Loucy (cell line): ENCODE data around the gene TSHZ2.

Experiments
- H2AFZ ChIP-seq: fragments of 200-600 bp; sonication (generic); 2 replicates; pipeline ENCODE4 v1.6.0; 2016; ENCODE audit warnings: antibody characterized with exemption, mild to moderate bottlenecking, low read length, moderate library complexity
- H3F3A ChIP-seq: fragments of 200-600 bp; 2 replicates; pipeline ENCODE4 v1.6.0; 2016; ENCODE audit warnings: antibody characterized with exemption, low read depth, mild to moderate bottlenecking
- H3K27me3 ChIP-seq: fragments of 200-600 bp; sonication (generic); 2 replicates; pipeline ENCODE4 v1.6.1; 2014; ENCODE audit warnings: low read length, mild to moderate bottlenecking; ENCODE audit not compliant: insufficient read depth, poor library complexity, severe bottlenecking
- H3K36me3 ChIP-seq: fragments of 200-600 bp; sonication (generic); 2 replicates; pipeline ENCODE4 v1.6.1; 2016; ENCODE audit warnings: low read length; ENCODE audit not compliant: insufficient read depth
- H3K4me1 ChIP-seq: fragments of 200-600 bp; sonication (generic); 2 replicates; pipeline ENCODE4 v1.5.1; 2014; ENCODE audit warnings: low read length, mild to moderate bottlenecking; ENCODE audit not compliant: insufficient read depth, poor library complexity, severe bottlenecking
- H3K4me2 ChIP-seq: fragments of 200-600 bp; sonication (generic); 2 replicates; pipeline ENCODE4 v1.6.0; 2014; ENCODE audit warnings: antibody characterized with exemption, low read length, low read depth, mild to moderate bottlenecking; ENCODE audit not compliant: poor library complexity, severe bottlenecking
- H3K4me3 ChIP-seq: fragments of 200-600 bp; sonication (generic); 2 replicates; pipeline ENCODE4 v1.5.1; 2014; ENCODE audit warnings: low read length, mild to moderate bottlenecking, mixed read lengths; ENCODE audit not compliant: poor library complexity, severe bottlenecking
- H3K79me2 ChIP-seq: fragments of 200-600 bp; sonication (generic); 2 replicates; pipeline ENCODE4 v1.6.1; 2014; ENCODE audit warnings: low read length; ENCODE audit not compliant: insufficient read depth
- H3K9ac ChIP-seq: fragments of 200-600 bp; sonication (generic); 2 replicates; pipeline ENCODE4 v1.6.0; 2014; ENCODE audit warnings: mild to moderate bottlenecking, low read depth, low read length, moderate library complexity; ENCODE audit not compliant: poor library complexity, severe bottlenecking
- H3K9me2 ChIP-seq: fragments of 200-600 bp; sonication (generic); replicated peaks from 2 replicates; pipeline ENCODE4 v1.6.1; 2016; ENCODE audit warnings: low read depth, low read length, mixed read lengths
- H3K9me3 ChIP-seq: fragments of 200-600 bp; sonication (generic); 2 replicates; pipeline ENCODE4 v1.6.1; 2014; ENCODE audit warnings: mild to moderate bottlenecking, antibody characterized with exemption, low read length, low read depth; ENCODE audit not compliant: insufficient read depth
- H4K20me1 ChIP-seq: fragments of 200-600 bp; sonication (generic); 2 replicates; pipeline ENCODE4 v1.6.0; 2014; ENCODE audit warnings: antibody characterized with exemption, low read length, mild to moderate bottlenecking; ENCODE audit not compliant: insufficient read depth, poor library complexity, severe bottlenecking
- EZH2phosphoT487 ChIP-seq: fragments of 200-600 bp; IDR thresholded peaks from 2 replicates; pipeline ENCODE4 v1.6.1; 2018; ENCODE audit warnings: antibody characterized with exemption, mild to moderate bottlenecking, moderate library complexity, borderline replicate concordance
- TF ChIP-seq, protein P1 (sequence below): fragments of 200-600 bp; sonication (generic); conservative IDR thresholded peaks from 2 replicates; pipeline ENCODE4 v1.5.1; 2014; ENCODE audit warnings: mild to moderate bottlenecking, antibody characterized with exemption, low read length

The TSHZ2 gene

DNA sequence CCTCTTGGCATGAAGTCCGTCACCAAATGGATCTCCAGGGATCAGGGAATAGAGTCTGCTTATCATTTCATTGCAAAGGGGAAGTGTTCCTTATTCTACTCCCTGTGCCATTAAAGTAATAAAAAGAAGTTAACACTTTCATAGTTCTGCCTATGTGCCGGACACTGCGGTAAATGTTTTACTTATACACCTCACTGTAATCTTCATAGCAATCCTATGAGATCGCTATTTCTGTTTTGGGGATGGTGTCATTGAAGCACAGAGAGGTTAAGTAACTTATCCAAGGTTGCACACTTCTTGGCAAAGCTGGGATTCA lies 177.7 kb downstream of the TSHZ2 start:
- Histone ChIP-seq H3K4me1 (no peaks in the 10 kb centered on the region), H3K9me3 (no peaks in the 10 kb centered on the region), H3K79me2 (no peaks in the 10 kb centered on the region), H2AFZ (no peak overlapping the region), H3K9me2 (no peaks in the 10 kb centered on the region), H3K36me3 (no peaks in the 10 kb centered on the region), H3F3A (no peaks in the 10 kb centered on the region), H3K4me2 (no peak overlapping the region), H3K27me3 (no peaks in the 10 kb centered on the region), H3K9ac (no peak overlapping the region), H4K20me1 (no peaks in the 10 kb centered on the region), H3K4me3 (no peak overlapping the region)
- TF ChIP-seq EZH2phosphoT487, result no peak
- TF ChIP-seq, protein P1, sequence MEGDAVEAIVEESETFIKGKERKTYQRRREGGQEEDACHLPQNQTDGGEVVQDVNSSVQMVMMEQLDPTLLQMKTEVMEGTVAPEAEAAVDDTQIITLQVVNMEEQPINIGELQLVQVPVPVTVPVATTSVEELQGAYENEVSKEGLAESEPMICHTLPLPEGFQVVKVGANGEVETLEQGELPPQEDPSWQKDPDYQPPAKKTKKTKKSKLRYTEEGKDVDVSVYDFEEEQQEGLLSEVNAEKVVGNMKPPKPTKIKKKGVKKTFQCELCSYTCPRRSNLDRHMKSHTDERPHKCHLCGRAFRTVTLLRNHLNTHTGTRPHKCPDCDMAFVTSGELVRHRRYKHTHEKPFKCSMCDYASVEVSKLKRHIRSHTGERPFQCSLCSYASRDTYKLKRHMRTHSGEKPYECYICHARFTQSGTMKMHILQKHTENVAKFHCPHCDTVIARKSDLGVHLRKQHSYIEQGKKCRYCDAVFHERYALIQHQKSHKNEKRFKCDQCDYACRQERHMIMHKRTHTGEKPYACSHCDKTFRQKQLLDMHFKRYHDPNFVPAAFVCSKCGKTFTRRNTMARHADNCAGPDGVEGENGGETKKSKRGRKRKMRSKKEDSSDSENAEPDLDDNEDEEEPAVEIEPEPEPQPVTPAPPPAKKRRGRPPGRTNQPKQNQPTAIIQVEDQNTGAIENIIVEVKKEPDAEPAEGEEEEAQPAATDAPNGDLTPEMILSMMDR, result no peak

GRCh38 chr20:53150532-53150931 lies 178.4 kb downstream of the TSHZ2 start:
- no peak overlapping the region for H3K9ac ChIP-seq
- H3K4me1 ChIP-seq, result no peaks in the 10 kb centered on the region
- no peaks in the 10 kb centered on the region for H3K36me3 ChIP-seq
- no peak overlapping the region for H2AFZ ChIP-seq
- no peak overlapping the region for H3K4me3 ChIP-seq
- no peaks in the 10 kb centered on the region for H3K27me3 ChIP-seq
- no peak overlapping the region for H3K4me2 ChIP-seq
- no peaks in the 10 kb centered on the region for H3K9me3 ChIP-seq
- TF ChIP-seq EZH2phosphoT487, result no peak
- TF ChIP-seq, protein P1, result no peak
- no peaks in the 10 kb centered on the region for H3K9me2 ChIP-seq
- H4K20me1 ChIP-seq, result no peaks in the 10 kb centered on the region
- H3F3A ChIP-seq, result no peaks in the 10 kb centered on the region
- no peaks in the 10 kb centered on the region for H3K79me2 ChIP-seq

GRCh38 chr20:53152228-53152627 lies 180.1 kb downstream of the TSHZ2 start:
- Histone ChIP-seq H3K79me2 (no peaks in the 10 kb centered on the region), H3K4me1 (no peaks in the 10 kb centered on the region), H3K27me3 (no peaks in the 10 kb centered on the region), H3K4me2 (no peak overlapping the region), H3K9me2 (no peaks in the 10 kb centered on the region), H3K36me3 (no peaks in the 10 kb centered on the region), H3K4me3 (no peak overlapping the region), H3K9me3 (no peaks in the 10 kb centered on the region), H3K9ac (no peak overlapping the region), H2AFZ (no peak overlapping the region), H4K20me1 (no peaks in the 10 kb centered on the region), H3F3A (no peaks in the 10 kb centered on the region)
- TF ChIP-seq EZH2phosphoT487, result no peak
- TF ChIP-seq, protein P1, result no peak
